ENCODE data around the gene XBP1. TPM values are rescaled to one million over a fixed set of nuclear protein-coding genes. Genes with fewer than 3 reads are reported as not detected.
A peak's percentile ranks its signal among the peaks of the same experiment; 100 is the strongest.

The XBP1 gene
- total and polyA plus RNA-seq, 2 of the 13 experiments (the other 11 are each of a cell fraction or from before 2014, with no cell fraction given), result 416 to 427 TPM

DNA sequence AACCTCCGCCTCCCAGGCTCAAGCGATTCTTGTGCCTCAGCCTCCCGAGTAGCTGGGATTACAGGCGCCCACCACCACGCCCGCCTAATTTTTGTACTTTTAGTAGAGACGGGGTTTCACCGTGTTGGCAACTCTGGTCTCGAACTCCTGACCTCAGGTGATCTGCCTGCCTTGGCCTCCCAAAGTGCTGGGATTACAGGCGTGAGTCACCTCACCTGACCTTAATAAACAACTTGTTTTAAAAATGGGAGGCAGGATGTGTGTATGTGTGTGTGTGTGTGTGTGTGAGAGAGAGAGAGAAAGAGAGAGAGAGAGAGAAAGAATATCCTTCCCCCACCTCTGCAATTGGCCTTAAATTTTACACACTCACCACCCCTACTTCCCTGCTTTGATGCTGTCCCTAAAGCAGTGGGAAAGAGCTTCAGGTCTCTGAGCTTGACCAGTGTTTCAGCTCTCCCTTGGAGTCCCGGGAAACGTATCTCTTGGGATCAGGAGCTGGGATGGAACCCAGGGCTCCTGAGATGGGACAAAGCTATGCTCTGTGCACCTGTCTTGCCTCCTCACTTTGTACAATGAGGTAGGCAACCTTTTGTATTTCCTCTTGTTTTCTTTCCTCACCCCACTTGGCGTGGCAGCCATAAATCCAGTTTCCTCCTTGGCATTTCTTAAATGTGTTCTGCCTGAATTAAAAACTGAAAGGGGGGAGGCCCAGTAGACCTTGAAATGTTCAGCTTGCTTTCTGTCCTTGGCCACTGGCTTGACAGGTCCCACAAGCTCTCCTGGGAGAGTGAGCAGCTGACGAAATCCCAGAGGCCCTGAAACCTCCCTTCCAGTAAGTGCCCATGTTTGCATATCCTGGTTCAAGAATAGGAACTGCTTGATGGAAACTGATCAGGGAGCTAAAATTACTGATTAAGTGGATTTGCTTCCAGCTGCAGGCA is 17.8 kb upstream of the XBP1 start (continued):
- TF ChIP-seq SALL2 (CRISPR knock-in tag; IDR thresholded peaks at IDR 0.05), result no peak
- no peak for TF ChIP-seq ZNF557 (CRISPR knock-in tag; IDR thresholded peaks at IDR 0.05)
- no peak for TF ChIP-seq ZNF75D (CRISPR knock-in tag; IDR thresholded peaks at IDR 0.05; ENCODE audit: borderline replicate concordance)
- no peak for TF ChIP-seq ZNF605 (CRISPR knock-in tag; IDR thresholded peaks at IDR 0.05)
- TF ChIP-seq, protein P1, sequence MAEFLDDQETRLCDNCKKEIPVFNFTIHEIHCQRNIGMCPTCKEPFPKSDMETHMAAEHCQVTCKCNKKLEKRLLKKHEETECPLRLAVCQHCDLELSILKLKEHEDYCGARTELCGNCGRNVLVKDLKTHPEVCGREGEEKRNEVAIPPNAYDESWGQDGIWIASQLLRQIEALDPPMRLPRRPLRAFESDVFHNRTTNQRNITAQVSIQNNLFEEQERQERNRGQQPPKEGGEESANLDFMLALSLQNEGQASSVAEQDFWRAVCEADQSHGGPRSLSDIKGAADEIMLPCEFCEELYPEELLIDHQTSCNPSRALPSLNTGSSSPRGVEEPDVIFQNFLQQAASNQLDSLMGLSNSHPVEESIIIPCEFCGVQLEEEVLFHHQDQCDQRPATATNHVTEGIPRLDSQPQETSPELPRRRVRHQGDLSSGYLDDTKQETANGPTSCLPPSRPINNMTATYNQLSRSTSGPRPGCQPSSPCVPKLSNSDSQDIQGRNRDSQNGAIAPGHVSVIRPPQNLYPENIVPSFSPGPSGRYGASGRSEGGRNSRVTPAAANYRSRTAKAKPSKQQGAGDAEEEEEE (CRISPR knock-in tag; IDR thresholded peaks at IDR 0.05; ENCODE audit: borderline replicate concordance), result no peak
- TF ChIP-seq, protein P2, sequence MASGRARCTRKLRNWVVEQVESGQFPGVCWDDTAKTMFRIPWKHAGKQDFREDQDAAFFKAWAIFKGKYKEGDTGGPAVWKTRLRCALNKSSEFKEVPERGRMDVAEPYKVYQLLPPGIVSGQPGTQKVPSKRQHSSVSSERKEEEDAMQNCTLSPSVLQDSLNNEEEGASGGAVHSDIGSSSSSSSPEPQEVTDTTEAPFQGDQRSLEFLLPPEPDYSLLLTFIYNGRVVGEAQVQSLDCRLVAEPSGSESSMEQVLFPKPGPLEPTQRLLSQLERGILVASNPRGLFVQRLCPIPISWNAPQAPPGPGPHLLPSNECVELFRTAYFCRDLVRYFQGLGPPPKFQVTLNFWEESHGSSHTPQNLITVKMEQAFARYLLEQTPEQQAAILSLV (CRISPR knock-in tag; IDR thresholded peaks at IDR 0.05; ENCODE audit: borderline replicate concordance), result no peak
- TF ChIP-seq ZNF614 (CRISPR knock-in tag; IDR thresholded peaks at IDR 0.05; ENCODE audit: borderline replicate concordance), result no peak
- TF ChIP-seq NBN (conservative IDR thresholded peaks at IDR 0.05), result no peak
- TF ChIP-seq ATF7 (IDR thresholded peaks at IDR 0.05), result no peak
- no peak for TF ChIP-seq ATF7 (CRISPR knock-in tag; IDR thresholded peaks at IDR 0.05)
- 0 out of 2 replicates have a peak, but pooled peaks have one; percentile 53 for TF ChIP-seq SIN3A (IDR thresholded peaks at IDR 0.05; ENCODE audit: borderline replicate concordance, low read depth, low read length)
- 0 out of 2 replicates have a peak, but pooled peaks have one; percentile 5 for TF ChIP-seq RFXANK (CRISPR knock-in tag; IDR thresholded peaks at IDR 0.05)
- TF ChIP-seq, protein P3, sequence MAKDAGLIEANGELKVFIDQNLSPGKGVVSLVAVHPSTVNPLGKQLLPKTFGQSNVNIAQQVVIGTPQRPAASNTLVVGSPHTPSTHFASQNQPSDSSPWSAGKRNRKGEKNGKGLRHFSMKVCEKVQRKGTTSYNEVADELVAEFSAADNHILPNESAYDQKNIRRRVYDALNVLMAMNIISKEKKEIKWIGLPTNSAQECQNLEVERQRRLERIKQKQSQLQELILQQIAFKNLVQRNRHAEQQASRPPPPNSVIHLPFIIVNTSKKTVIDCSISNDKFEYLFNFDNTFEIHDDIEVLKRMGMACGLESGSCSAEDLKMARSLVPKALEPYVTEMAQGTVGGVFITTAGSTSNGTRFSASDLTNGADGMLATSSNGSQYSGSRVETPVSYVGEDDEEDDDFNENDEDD (CRISPR knock-in tag; IDR thresholded peaks at IDR 0.05; ENCODE audit: borderline replicate concordance), result no peak
- 0 out of 2 replicates have a peak, but pooled peaks have one; percentile 17 for TF ChIP-seq ZNF770 (CRISPR knock-in tag; IDR thresholded peaks at IDR 0.05)
- TF ChIP-seq GLMP (CRISPR knock-in tag; IDR thresholded peaks at IDR 0.05; ENCODE audit: borderline replicate concordance), result no peak
- no peak for TF ChIP-seq KLF9 (CRISPR knock-in tag; IDR thresholded peaks at IDR 0.05; ENCODE audit: low read depth)
- TF ChIP-seq, protein P4, sequence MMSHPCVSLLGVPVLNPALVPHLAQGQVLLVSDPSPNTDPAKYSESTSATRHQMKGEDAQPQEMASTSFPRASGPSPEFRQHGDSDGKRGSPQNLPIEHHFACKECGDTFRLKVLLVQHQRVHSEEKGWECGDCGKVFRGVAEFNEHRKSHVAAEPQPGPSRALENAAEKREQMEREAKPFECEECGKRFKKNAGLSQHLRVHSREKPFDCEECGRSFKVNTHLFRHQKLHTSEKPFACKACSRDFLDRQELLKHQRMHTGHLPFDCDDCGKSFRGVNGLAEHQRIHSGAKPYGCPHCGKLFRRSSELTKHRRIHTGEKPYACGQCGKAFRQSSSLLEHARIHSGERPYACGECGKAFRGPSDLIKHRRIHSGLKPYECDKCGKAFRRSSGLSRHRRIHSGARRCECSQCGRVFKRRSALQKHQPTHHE (CRISPR knock-in tag; IDR thresholded peaks at IDR 0.05; ENCODE audit: borderline replicate concordance), result no peak
- TF ChIP-seq ZFP37 (CRISPR knock-in tag; IDR thresholded peaks at IDR 0.05; ENCODE audit: borderline replicate concordance), result no peak
- peak; percentile 49; the same call in 1 of the 2 replicates for TF ChIP-seq ELF1 (CRISPR knock-in tag; IDR thresholded peaks at IDR 0.05)
- TF ChIP-seq RCOR2 (CRISPR knock-in tag; IDR thresholded peaks at IDR 0.05), result no peak
- no peak for TF ChIP-seq ZKSCAN1 (IDR thresholded peaks at IDR 0.05; ENCODE audit: low read length)
- TF ChIP-seq ZNF24 (IDR thresholded peaks at IDR 0.05), result no peak

Data from HepG2 (cell line).